ENCODE results near the gene JAZF1. TPM values are rescaled to one million over a fixed set of nuclear protein-coding genes. Genes with fewer than 3 reads are reported as not detected.

Gene JAZF1
- total RNA-seq, 1 experiment from 2014 or later = 0.90 TPM

DNA sequence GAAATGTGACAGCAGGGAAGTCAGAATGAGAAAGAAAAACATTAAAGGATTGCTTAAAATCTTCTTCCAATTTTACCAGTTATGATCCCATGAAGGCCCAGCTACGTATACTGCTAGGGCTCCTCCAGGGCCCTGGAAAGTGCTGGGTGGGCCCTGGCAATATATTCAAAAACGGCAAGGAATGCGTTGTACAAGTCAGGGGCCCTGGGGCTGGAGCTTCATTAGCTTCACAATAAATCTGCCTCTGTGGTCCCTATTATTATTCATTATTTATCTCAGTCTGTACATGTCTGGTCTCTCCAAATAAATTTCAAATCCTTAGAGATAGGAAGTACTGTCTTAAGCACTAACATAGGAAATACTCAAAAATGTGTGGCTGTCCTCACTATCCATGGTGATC is 7.6 kb downstream of the JAZF1 start:
- no peak for TF ChIP-seq EZH2 (IDR thresholded peaks at IDR 0.05; ENCODE audit: low read depth)
- TF ChIP-seq, protein P1, sequence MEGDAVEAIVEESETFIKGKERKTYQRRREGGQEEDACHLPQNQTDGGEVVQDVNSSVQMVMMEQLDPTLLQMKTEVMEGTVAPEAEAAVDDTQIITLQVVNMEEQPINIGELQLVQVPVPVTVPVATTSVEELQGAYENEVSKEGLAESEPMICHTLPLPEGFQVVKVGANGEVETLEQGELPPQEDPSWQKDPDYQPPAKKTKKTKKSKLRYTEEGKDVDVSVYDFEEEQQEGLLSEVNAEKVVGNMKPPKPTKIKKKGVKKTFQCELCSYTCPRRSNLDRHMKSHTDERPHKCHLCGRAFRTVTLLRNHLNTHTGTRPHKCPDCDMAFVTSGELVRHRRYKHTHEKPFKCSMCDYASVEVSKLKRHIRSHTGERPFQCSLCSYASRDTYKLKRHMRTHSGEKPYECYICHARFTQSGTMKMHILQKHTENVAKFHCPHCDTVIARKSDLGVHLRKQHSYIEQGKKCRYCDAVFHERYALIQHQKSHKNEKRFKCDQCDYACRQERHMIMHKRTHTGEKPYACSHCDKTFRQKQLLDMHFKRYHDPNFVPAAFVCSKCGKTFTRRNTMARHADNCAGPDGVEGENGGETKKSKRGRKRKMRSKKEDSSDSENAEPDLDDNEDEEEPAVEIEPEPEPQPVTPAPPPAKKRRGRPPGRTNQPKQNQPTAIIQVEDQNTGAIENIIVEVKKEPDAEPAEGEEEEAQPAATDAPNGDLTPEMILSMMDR (conservative IDR thresholded peaks at IDR 0.05) = no peak
- no peak overlapping the region for H3K4me2 ChIP-seq
- H3F3A ChIP-seq (ENCODE audit: insufficient read depth, low read depth) = 0 out of 2 replicates have a peak, but pooled peaks cover 4% of the 10 kb centered on the region
- intact Hi-C loops (cut with micrococcal nuclease; ENCODE audit: unreplicated experiment) = no loop called here
- H3K27me3 ChIP-seq (ENCODE audit: insufficient read depth, low read depth) = no peaks in the 10 kb centered on the region
- POLR2A ChIA-PET (ENCODE audit: unreplicated experiment) = no interaction called here
- no peak overlapping the region for H3K27ac ChIP-seq
- CTCF ChIA-PET = no interaction called here
- DNase-seq = no peak
- no peaks in the 10 kb centered on the region for H3K36me3 ChIP-seq (ENCODE audit: low read depth)
- H3K9me2 ChIP-seq (ENCODE audit: insufficient read depth) = no peaks in the 10 kb centered on the region
- BruUV-seq (replicated peaks) = no TSS peak
- no peak overlapping the region for H2AFZ ChIP-seq
- H3K4me3 ChIP-seq = no peak overlapping the region
- H4K20me1 ChIP-seq (ENCODE audit: insufficient read depth) = no peaks in the 10 kb centered on the region; the same call in 1 of the 2 replicates
- peaks cover 4% of the 10 kb centered on the region; the same call in 1 of the 2 replicates for H3K4me1 ChIP-seq (replicated peaks; ENCODE audit: insufficient read depth)
- H3K79me2 ChIP-seq (ENCODE audit: low read depth) = no peaks in the 10 kb centered on the region
- H3K9me3 ChIP-seq (ENCODE audit: insufficient read depth, low read depth) = no peaks in the 10 kb centered on the region

DNA sequence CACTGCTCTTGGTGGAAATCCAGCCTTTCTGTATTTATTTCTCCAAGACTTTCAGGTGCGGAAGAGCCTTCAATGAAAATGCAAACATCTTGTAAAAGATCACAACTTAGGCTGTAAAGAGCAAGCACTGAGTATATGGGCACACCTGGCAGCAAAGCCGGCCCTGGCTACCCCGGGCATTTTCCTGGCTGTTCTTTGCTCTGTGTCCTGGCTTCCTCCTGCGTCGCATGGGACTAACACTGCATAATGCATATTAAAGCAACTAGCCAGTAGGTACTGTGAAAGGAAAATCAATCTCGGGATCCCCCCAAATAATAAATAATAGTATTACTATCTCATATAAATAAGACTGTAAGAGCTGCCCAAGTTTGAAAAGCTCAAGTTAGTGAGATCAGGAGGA is 9.9 kb downstream of the JAZF1 start:
- Histone ChIP-seq H3K4me1 (replicated peaks; ENCODE audit: insufficient read depth) (peaks cover 14% of the 10 kb centered on the region), H3K9me2 (ENCODE audit: insufficient read depth) (no peaks in the 10 kb centered on the region), H3K36me3 (ENCODE audit: low read depth) (no peaks in the 10 kb centered on the region), H3K4me3 (no peak overlapping the region), H4K20me1 (ENCODE audit: insufficient read depth) (no peaks in the 10 kb centered on the region; the same call in 1 of the 2 replicates), H2AFZ (no peak overlapping the region), H3K27ac (no peak overlapping the region), H3F3A (ENCODE audit: insufficient read depth, low read depth) (no peaks in the 10 kb centered on the region), H3K79me2 (ENCODE audit: low read depth) (no peaks in the 10 kb centered on the region), H3K4me2 (no peak overlapping the region), H3K27me3 (ENCODE audit: insufficient read depth, low read depth) (no peaks in the 10 kb centered on the region), H3K9me3 (ENCODE audit: insufficient read depth, low read depth) (no peaks in the 10 kb centered on the region)
- intact Hi-C loops (cut with micrococcal nuclease; ENCODE audit: unreplicated experiment) = no loop called here
- POLR2A ChIA-PET (ENCODE audit: unreplicated experiment) = no interaction called here
- BruUV-seq (replicated peaks) = no TSS peak
- CTCF ChIA-PET = no interaction called here
- DNase-seq = no peak
- TF ChIP-seq, protein P1 (conservative IDR thresholded peaks at IDR 0.05) = no peak
- TF ChIP-seq EZH2 (IDR thresholded peaks at IDR 0.05; ENCODE audit: low read depth) = no peak

- Histone ChIP-seq H3K4me3 (no peak overlapping the region), H2AFZ (no peak overlapping the region), H3F3A (ENCODE audit: insufficient read depth, low read depth) (no peaks in the 10 kb centered on the region), H3K9me3 (ENCODE audit: insufficient read depth, low read depth) (no peaks in the 10 kb centered on the region), H3K4me1 (replicated peaks; ENCODE audit: insufficient read depth) (peaks cover 14% of the 10 kb centered on the region), H3K79me2 (ENCODE audit: low read depth) (no peaks in the 10 kb centered on the region), H3K4me2 (no peak overlapping the region), H3K27ac (no peak overlapping the region), H3K9me2 (ENCODE audit: insufficient read depth) (no peaks in the 10 kb centered on the region), H3K27me3 (ENCODE audit: insufficient read depth, low read depth) (no peaks in the 10 kb centered on the region), H3K36me3 (ENCODE audit: low read depth) (no peaks in the 10 kb centered on the region), H4K20me1 (ENCODE audit: insufficient read depth) (no peaks in the 10 kb centered on the region)
- ChIA-PET POLR2A (ENCODE audit: unreplicated experiment) (no interaction called here), CTCF (no interaction called here)
- no TSS peak for BruUV-seq (replicated peaks)
- TF ChIP-seq, protein P1 (conservative IDR thresholded peaks at IDR 0.05) = no peak
- TF ChIP-seq EZH2 (IDR thresholded peaks at IDR 0.05; ENCODE audit: low read depth) = no peak
- DNase-seq = peak in 1 of 2 experiments; percentile 61
- intact Hi-C loops (cut with micrococcal nuclease; ENCODE audit: unreplicated experiment) = no loop called here
Observed at GRCh38 chr7:28169230-28169629, 11.4 kb downstream of the JAZF1 start.

Measured in PC-9 (cell line).